Dermis lymphatic vessel endothelial cell (primary cell): ENCODE results near the gene AP5B1. TPM values are rescaled to one million over a fixed set of nuclear protein-coding genes. Genes with fewer than 3 reads are reported as not detected.

Experiments
- total RNA-seq: library from RNA; depleted of rRNA; stranded (reverse); fragments of >200 nt; gene quantifications from 2 replicates; pipeline ENCODE4 v1.2.1, GENCODE V29; 2014

The AP5B1 gene, protein sequence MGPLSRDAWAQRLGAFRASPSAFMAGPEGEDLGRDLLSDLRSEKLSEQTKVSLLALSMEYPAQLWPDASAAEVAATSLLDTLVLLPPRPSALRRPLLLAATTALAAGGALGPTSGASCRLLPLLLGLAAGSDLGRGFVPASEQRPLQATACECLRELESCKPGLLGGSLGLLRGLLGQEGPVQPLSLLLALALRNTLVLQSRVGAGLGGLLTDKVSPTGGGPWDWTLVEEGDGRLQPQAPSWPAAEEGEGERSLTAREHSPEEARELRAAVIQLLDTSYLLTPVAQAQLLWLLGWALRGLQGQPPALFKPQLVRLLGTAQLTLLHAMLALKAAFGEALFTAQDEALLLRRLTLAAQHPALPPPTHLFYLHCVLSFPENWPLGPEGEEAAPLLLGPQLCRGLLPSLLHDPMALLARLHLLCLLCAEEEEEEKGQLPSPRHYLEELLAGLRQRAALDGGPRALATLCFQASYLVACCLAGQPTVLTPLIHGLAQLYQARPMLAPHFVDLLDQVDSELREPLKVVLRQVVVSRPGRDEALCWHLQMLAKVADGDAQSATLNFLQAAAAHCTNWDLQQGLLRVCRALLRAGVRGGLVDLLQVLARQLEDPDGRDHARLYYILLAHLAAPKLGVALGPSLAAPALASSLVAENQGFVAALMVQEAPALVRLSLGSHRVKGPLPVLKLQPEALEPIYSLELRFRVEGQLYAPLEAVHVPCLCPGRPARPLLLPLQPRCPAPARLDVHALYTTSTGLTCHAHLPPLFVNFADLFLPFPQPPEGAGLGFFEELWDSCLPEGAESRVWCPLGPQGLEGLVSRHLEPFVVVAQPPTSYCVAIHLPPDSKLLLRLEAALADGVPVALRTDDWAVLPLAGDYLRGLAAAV
- 8.0 and 8.5 TPM in 2 replicates for total RNA-seq

DNA sequence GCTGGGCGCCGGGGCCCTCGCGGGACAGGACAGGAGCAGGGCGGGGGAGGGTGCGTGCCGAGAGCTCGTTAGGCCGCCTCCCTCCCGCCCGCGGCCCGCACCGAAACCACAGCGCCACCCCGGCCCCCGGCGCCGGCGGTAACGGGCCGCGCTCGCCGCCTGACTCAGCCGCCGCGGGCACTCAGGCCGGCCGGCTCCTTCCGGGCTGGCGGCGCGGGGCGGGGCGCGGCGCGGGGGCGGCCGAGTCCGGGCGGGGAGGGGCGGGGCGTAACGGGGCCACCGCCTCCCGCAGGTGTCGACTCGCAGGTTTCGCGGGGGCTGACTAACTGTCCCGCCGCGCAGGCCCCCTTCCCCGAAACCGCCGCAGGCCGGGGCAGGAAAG lies at the start of gene AP5B1:
Gene AP5B1, minus strand, starts transcription at position 207 of the 382 bp plus-strand sequence. CDS start 385 bp downstream, outside the sequence.

GRCh38 chr11:65786786-65787636 lies 6.2 kb upstream of the AP5B1 start, which contains the start of gene OVOL1:
TSS of gene OVOL1 (plus strand) at chr11:65787063. CDS start at chr11:65787374, 311 bp downstream.

Other genes with a start within 250 kb of the AP5B1 start
- gene LTBP3, start 222.6 kb downstream of the AP5B1 start, total RNA-seq = 15.6 and 23.5 TPM in 2 replicates
- gene ZNRD2, start 210.5 kb downstream of the AP5B1 start, total RNA-seq = 26.7 and 33.2 TPM in 2 replicates
- 14.4 and 15.2 TPM in 2 replicates for gene FAM89B, start 208.4 kb downstream of the AP5B1 start, total RNA-seq
- 3.1 and 3.4 TPM in 2 replicates for gene EHBP1L1, start 204.9 kb downstream of the AP5B1 start, total RNA-seq
- gene KCNK7, start 185.2 kb downstream of the AP5B1 start, total RNA-seq = under 0.01 and 0.17 TPM in 2 replicates
- 55.4 and 62.3 TPM in 2 replicates for gene MAP3K11, start 166.8 kb downstream of the AP5B1 start, total RNA-seq
- gene PCNX3, start 165.2 kb downstream of the AP5B1 start, total RNA-seq = 11.4 and 11.8 TPM in 2 replicates
- 41.6 and 57.3 TPM in 2 replicates for gene SIPA1, start 142.9 kb downstream of the AP5B1 start, total RNA-seq
- gene RELA, start 118.1 kb downstream of the AP5B1 start, total RNA-seq = 14.4 and 15.2 TPM in 2 replicates
- gene KAT5, start 68.7 kb downstream of the AP5B1 start, total RNA-seq = 37.0 and 43.6 TPM in 2 replicates
- gene RNASEH2C, start 60.2 kb downstream of the AP5B1 start, total RNA-seq = 52.2 and 55.8 TPM in 2 replicates
- not detected in 2 replicates for gene OVOL1, start 6.1 kb upstream of the AP5B1 start, total RNA-seq
- 0.22 and 0.52 TPM in 2 replicates for gene SNX32, start 53.0 kb upstream of the AP5B1 start, total RNA-seq
- gene CFL1, start 77.2 kb upstream of the AP5B1 start, total RNA-seq = 806 and 989 TPM in 2 replicates
- gene MUS81, start 79.5 kb upstream of the AP5B1 start, total RNA-seq = 31.1 and 35.2 TPM in 2 replicates
- 26.3 and 28.1 TPM in 2 replicates for gene EFEMP2, start 91.8 kb upstream of the AP5B1 start, total RNA-seq
- 0.17 and 0.33 TPM in 2 replicates for gene CTSW, start 98.9 kb upstream of the AP5B1 start, total RNA-seq
- 135 and 155 TPM in 2 replicates for gene FIBP, start 107.5 kb upstream of the AP5B1 start, total RNA-seq
- gene CCDC85B, start 109.7 kb upstream of the AP5B1 start, total RNA-seq = 34.1 and 38.2 TPM in 2 replicates
- gene FOSL1, start 119.4 kb upstream of the AP5B1 start, total RNA-seq = 0.76 and 1.5 TPM in 2 replicates
- gene C11orf68, start 138.1 kb upstream of the AP5B1 start, total RNA-seq = 15.7 and 16.7 TPM in 2 replicates
- 94.6 and 110 TPM in 2 replicates for gene DRAP1, start 138.4 kb upstream of the AP5B1 start, total RNA-seq
- gene TSGA10IP, start 164.5 kb upstream of the AP5B1 start, total RNA-seq = not detected in 2 replicates
- gene SART1, start 180.8 kb upstream of the AP5B1 start, total RNA-seq = 33.8 and 34.3 TPM in 2 replicates
- gene EIF1AD, start 221.2 kb upstream of the AP5B1 start, total RNA-seq = 25.1 and 27.2 TPM in 2 replicates
- 17.5 and 20.4 TPM in 2 replicates for gene BANF1, start 221.5 kb upstream of the AP5B1 start, total RNA-seq
- gene CST6, start 231.0 kb upstream of the AP5B1 start, total RNA-seq = 0.11 and 0.34 TPM in 2 replicates
- 0.26 TPM in 1 of 2 replicates, not detected in the other for gene CATSPER1, start 245.5 kb upstream of the AP5B1 start, total RNA-seq